ENCODE data around the gene HMGCS1. TPM values are rescaled to one million over a fixed set of nuclear protein-coding genes. Genes with fewer than 3 reads are reported as not detected.

The HMGCS1 gene
- polyA plus RNA-seq, 3 donors, result 6.0 to 10.9 (median 7.8) TPM

- H3K4me1 Mint-ChIP-seq, result peaks cover 4% of the 10 kb centered on the region
- peaks cover 14% of the 10 kb centered on the region in 2 donors for H3K36me3 Mint-ChIP-seq
- Histone ChIP-seq H3K4me1 (ENCODE audit: control insufficient read depth in 1 of 2, insufficient read depth in 2 of 2, low read length in 2 of 2) (no peaks in the 10 kb centered on the region), H3K9me3 (replicated peaks in 1 of 2; ENCODE audit: control insufficient read depth in 1 of 2, insufficient read depth in 1 of 2, low read length in 2 of 2) (no peaks in the 10 kb centered on the region), H3K4me2 (replicated peaks; ENCODE audit: extremely low read depth, low read length, poor library complexity, severe bottlenecking) (no peak overlapping the region), H3K27ac (ENCODE audit: low read depth in 1 of 2, low read length in 2 of 2) (no peak overlapping the region), H3K79me2 (ENCODE audit: insufficient read depth, low read length) (peaks cover 40% of the 10 kb centered on the region), H4K20me1 (ENCODE audit: insufficient read depth, low read length) (peaks cover 32% of the 10 kb centered on the region), H3K4me3 (replicated peaks in 1 of 3; ENCODE audit: low read depth in 2 of 3, low read length in 3 of 3) (no peak overlapping the region), H3K27me3 (ENCODE audit: control insufficient read depth in 2 of 2, insufficient read depth in 2 of 2, low read length in 2 of 2) (no peaks in the 10 kb centered on the region), H2AFZ (ENCODE audit: insufficient read depth, low read depth, low read length, poor library complexity, severe bottlenecking) (no peak overlapping the region), H3K9ac (ENCODE audit: insufficient read depth, low read length, poor library complexity, severe bottlenecking) (no peak overlapping the region), H3K36me3 (replicated peaks in 1 of 2; ENCODE audit: control insufficient read depth in 1 of 2, insufficient read depth in 2 of 2, low read length in 2 of 2) (peaks cover 0 to 18% of the 10 kb centered on the region in 2 donors)
- H3K27ac Mint-ChIP-seq, result peak overlapping the region in 2 of 7 donors; percentile 32 to 43
- TF ChIP-seq CTCF (IDR thresholded peaks at IDR 0.05), result peak; percentile 82
- no CpG with 5 or more reads among the region's 1 CpG for WGBS (ENCODE audit: insufficient coverage)
- intact Hi-C loops (cut with micrococcal nuclease), result loop anchor here in 1 of 2 donors (10.0 kb wide), 1 partner anchor 101 kb away; no protein-coding TSS in a partner anchor
- H3K9me3 Mint-ChIP-seq, result no peaks in the 10 kb centered on the region
- H3K4me3 Mint-ChIP-seq, result no peak overlapping the region
- peak; percentile 16 to 51 (median 31) for DNase-seq
- no peaks in the 10 kb centered on the region for H3K27me3 Mint-ChIP-seq (ENCODE audit: low read depth in 3 of 3)
These were observed 7.2 kb downstream of the HMGCS1 start for GRCh38 chr5:43305948-43306565.

GRCh38 chr5:43304525-43304924 is 8.7 kb downstream of the HMGCS1 start:
- H3K4me1 ChIP-seq (ENCODE audit: control insufficient read depth in 1 of 2, insufficient read depth in 2 of 2, low read length in 2 of 2), result no peaks in the 10 kb centered on the region
- no peak overlapping the region for H3K4me2 ChIP-seq (replicated peaks; ENCODE audit: extremely low read depth, low read length, poor library complexity, severe bottlenecking)
- peaks cover 25% of the 10 kb centered on the region for H3K79me2 ChIP-seq (ENCODE audit: insufficient read depth, low read length)
- H3K36me3 ChIP-seq (replicated peaks in 1 of 2; ENCODE audit: control insufficient read depth in 1 of 2, insufficient read depth in 2 of 2, low read length in 2 of 2), result peaks cover 0 to 19% of the 10 kb centered on the region in 2 donors
- H3K27ac ChIP-seq (ENCODE audit: low read depth in 1 of 2, low read length in 2 of 2), result no peak overlapping the region
- no peak overlapping the region for H3K9ac ChIP-seq (ENCODE audit: insufficient read depth, low read length, poor library complexity, severe bottlenecking)
- Mint-ChIP-seq H3K27ac (no peak overlapping the region), H3K4me1 (peaks cover 4% of the 10 kb centered on the region), H3K27me3 (ENCODE audit: low read depth in 3 of 3) (no peaks in the 10 kb centered on the region), H3K36me3 (peaks cover 15 to 17% of the 10 kb centered on the region in 2 donors), H3K9me3 (no peaks in the 10 kb centered on the region), H3K4me3 (no peak overlapping the region)
- no peaks in the 10 kb centered on the region for H3K9me3 ChIP-seq (replicated peaks in 1 of 2; ENCODE audit: control insufficient read depth in 1 of 2, insufficient read depth in 1 of 2, low read length in 2 of 2)
- no peak overlapping the region for H2AFZ ChIP-seq (ENCODE audit: insufficient read depth, low read depth, low read length, poor library complexity, severe bottlenecking)
- TF ChIP-seq CTCF (IDR thresholded peaks at IDR 0.05), result no peak
- H3K4me3 ChIP-seq (replicated peaks in 1 of 3; ENCODE audit: low read depth in 2 of 3, low read length in 3 of 3), result no peak overlapping the region
- no peaks in the 10 kb centered on the region for H3K27me3 ChIP-seq (ENCODE audit: control insufficient read depth in 2 of 2, insufficient read depth in 2 of 2, low read length in 2 of 2)
- no peak for DNase-seq
- intact Hi-C loops (cut with micrococcal nuclease), result loop anchor here in 1 of 2 donors (10.0 kb wide), 1 partner anchor 100 kb away; no protein-coding TSS in a partner anchor
- peaks cover 30% of the 10 kb centered on the region for H4K20me1 ChIP-seq (ENCODE audit: insufficient read depth, low read length)
- WGBS (ENCODE audit: insufficient coverage), result no CpG with 5 or more reads among the region's 1 CpG

All from CD14-positive monocyte (primary cell).